Astrocyte (in vitro differentiated cells and primary cell): Measurements from ENCODE around the gene TTF2. TPM values are rescaled to one million over a fixed set of nuclear protein-coding genes. Genes with fewer than 3 reads are reported as not detected.
A peak's percentile ranks its signal among the peaks of the same experiment; 100 is the strongest.

Experiments
- DNase-seq: peaks from one replicate; pipeline ENCODE4 v3.0.0-alpha.2; 2010; ENCODE audit warnings: low read depth
- FAIRE-seq: peaks from 2 replicates; lab custom pipeline; 2011; peaks lifted over from hg19 to GRCh38; lab: Jason Lieb, UNC
- H2AFZ ChIP-seq: 2 replicates; pipeline ENCODE4 v1.6.0; 2012; ENCODE audit warnings: low read depth, low read length, inconsistent platforms
- H3K27ac ChIP-seq: 2 replicates; pipeline ENCODE4 v1.5.1; 2011; ENCODE audit warnings: low read depth, low read length, inconsistent platforms
- H3K27me3 ChIP-seq: 2 replicates; pipeline ENCODE4 v1.6.0; 2011; ENCODE audit warnings: low read length, inconsistent platforms; ENCODE audit not compliant: insufficient read depth
- H3K36me3 ChIP-seq: 2 replicates; pipeline ENCODE4 v1.5.1; 2011; ENCODE audit warnings: low read length, inconsistent platforms; ENCODE audit not compliant: insufficient read depth
- H3K4me1 ChIP-seq: 2 replicates; pipeline ENCODE4 v1.5.1; 2011; ENCODE audit warnings: low read length, inconsistent platforms; ENCODE audit not compliant: insufficient read depth
- H3K4me2 ChIP-seq: 2 replicates; pipeline ENCODE4 v1.6.0; 2012; ENCODE audit warnings: low read length, inconsistent platforms
- H3K4me3 ChIP-seq: 2 replicates; pipeline ENCODE4 v1.5.1; 2011; ENCODE audit warnings: low read depth, mild to moderate bottlenecking, low read length, inconsistent platforms; ENCODE audit not compliant: insufficient read depth
- H3K79me2 ChIP-seq: 2 replicates; pipeline ENCODE4 v1.6.0; 2012; ENCODE audit warnings: mild to moderate bottlenecking, low read length, inconsistent platforms; ENCODE audit not compliant: insufficient read depth
- H3K9ac ChIP-seq: 2 replicates; pipeline ENCODE4 v1.6.0; 2012; ENCODE audit warnings: mild to moderate bottlenecking, low read length, inconsistent platforms
- H3K9me3 ChIP-seq: 2 replicates; pipeline ENCODE4 v1.5.1; 2012; ENCODE audit warnings: low read depth, mild to moderate bottlenecking, low read length, inconsistent platforms; ENCODE audit not compliant: insufficient read depth
- H4K20me1 ChIP-seq: 2 replicates; pipeline ENCODE4 v1.6.0; 2012; ENCODE audit warnings: low read length, inconsistent platforms; ENCODE audit not compliant: insufficient read depth
- H3K27ac Mint-ChIP-seq: one replicate; pipeline ENCODE4 v1.8.0; 2021; ENCODE audit warnings: mild to moderate bottlenecking, mixed read lengths; ENCODE audit not compliant: unreplicated experiment
- H3K27me3 Mint-ChIP-seq: one replicate; pipeline ENCODE4 v1.8.0; 2021; ENCODE audit warnings: low read depth, mixed read lengths; ENCODE audit not compliant: unreplicated experiment
- H3K36me3 Mint-ChIP-seq: one replicate; pipeline ENCODE4 v1.8.0; 2021; ENCODE audit warnings: low read depth, mixed read lengths; ENCODE audit not compliant: unreplicated experiment
- H3K4me1 Mint-ChIP-seq: one replicate; pipeline ENCODE4 v1.8.0; 2021; ENCODE audit warnings: low read depth, mixed read lengths; ENCODE audit not compliant: unreplicated experiment
- H3K4me3 Mint-ChIP-seq: one replicate; pipeline ENCODE4 v1.8.0; 2021; ENCODE audit warnings: mild to moderate bottlenecking, moderate library complexity, mixed read lengths; ENCODE audit not compliant: unreplicated experiment
- H3K9me3 Mint-ChIP-seq: one replicate; pipeline ENCODE4 v1.8.0; 2021; ENCODE audit warnings: mild to moderate bottlenecking, mixed read lengths; ENCODE audit not compliant: unreplicated experiment
- EZH2 ChIP-seq: IDR thresholded peaks from 2 replicates; pipeline ENCODE4 v1.6.1; 2012; ENCODE audit warnings: mild to moderate bottlenecking, low read length, inconsistent platforms; ENCODE audit not compliant: insufficient read depth
- total RNA-seq: library from RNA; stranded (reverse); gene quantifications from 2 replicates; pipeline ENCODE4 v1.2.1, GENCODE V29; 2021
- TF ChIP-seq, protein P1 (sequence below): IDR thresholded peaks from 2 replicates; pipeline ENCODE4 v1.5.1; 2011; ENCODE audit warnings: low read depth, mild to moderate bottlenecking, inconsistent platforms, low read length, moderate library complexity; ENCODE audit not compliant: insufficient read depth

TTF2 gene
- total RNA-seq, 1 donor from 2014 or later, result 23.4 TPM

DNA sequence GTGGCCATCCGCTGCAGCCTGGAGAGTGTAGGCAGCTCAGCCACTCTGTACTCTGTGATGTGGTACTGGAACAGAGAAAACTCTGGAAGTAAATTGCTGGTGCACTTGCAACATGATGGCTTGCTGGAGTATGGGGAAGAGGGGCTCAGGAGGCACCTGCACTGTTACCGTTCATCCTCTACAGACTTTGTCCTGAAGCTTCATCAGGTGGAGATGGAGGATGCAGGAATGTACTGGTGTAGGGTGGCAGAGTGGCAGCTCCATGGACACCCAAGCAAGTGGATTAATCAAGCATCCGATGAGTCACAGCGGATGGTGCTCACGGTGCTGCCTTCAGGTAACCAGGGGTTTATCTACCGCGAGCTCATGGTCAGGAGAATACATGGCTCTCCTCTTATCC, 34.6 kb upstream of the TTF2 start:
- no peaks in the 10 kb centered on the region for H3K36me3 Mint-ChIP-seq
- no peak for FAIRE-seq
- TF ChIP-seq, protein P1, sequence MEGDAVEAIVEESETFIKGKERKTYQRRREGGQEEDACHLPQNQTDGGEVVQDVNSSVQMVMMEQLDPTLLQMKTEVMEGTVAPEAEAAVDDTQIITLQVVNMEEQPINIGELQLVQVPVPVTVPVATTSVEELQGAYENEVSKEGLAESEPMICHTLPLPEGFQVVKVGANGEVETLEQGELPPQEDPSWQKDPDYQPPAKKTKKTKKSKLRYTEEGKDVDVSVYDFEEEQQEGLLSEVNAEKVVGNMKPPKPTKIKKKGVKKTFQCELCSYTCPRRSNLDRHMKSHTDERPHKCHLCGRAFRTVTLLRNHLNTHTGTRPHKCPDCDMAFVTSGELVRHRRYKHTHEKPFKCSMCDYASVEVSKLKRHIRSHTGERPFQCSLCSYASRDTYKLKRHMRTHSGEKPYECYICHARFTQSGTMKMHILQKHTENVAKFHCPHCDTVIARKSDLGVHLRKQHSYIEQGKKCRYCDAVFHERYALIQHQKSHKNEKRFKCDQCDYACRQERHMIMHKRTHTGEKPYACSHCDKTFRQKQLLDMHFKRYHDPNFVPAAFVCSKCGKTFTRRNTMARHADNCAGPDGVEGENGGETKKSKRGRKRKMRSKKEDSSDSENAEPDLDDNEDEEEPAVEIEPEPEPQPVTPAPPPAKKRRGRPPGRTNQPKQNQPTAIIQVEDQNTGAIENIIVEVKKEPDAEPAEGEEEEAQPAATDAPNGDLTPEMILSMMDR, result no peak
- no peak for TF ChIP-seq EZH2

DNA sequence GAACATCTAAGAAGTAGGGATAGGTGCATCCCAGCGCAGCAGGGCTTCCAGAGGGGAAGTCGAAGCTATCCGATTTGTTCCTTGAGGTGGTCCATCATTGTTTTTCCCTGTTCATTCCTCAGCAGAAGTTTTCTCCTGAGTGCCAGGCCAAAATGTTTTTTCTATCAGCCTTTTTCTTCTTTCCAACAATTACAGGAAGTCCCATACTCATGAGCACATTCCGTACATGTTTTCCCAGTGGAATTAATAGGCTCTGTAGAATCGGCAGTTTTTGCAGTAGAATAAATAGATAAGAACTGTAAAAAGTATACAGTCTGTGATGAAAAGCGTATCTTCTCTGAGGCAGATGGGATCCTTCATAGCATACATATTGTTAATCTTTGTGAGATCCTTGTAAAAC, 33.8 kb upstream of the TTF2 start:
- Histone ChIP-seq H3K9ac (no peak overlapping the region), H3K4me2 (no peak overlapping the region), H3K27ac (no peak overlapping the region), H4K20me1 (no peaks in the 10 kb centered on the region), H3K4me3 (no peak overlapping the region), H3K9me3 (no peaks in the 10 kb centered on the region), H3K79me2 (no peaks in the 10 kb centered on the region), H3K4me1 (no peaks in the 10 kb centered on the region), H3K36me3 (no peaks in the 10 kb centered on the region), H2AFZ (no peak overlapping the region), H3K27me3 (no peaks in the 10 kb centered on the region)
- TF ChIP-seq, protein P1, result no peak
- TF ChIP-seq EZH2, result no peak
- Mint-ChIP-seq H3K9me3 (peaks cover 2% of the 10 kb centered on the region), H3K36me3 (peaks cover 2% of the 10 kb centered on the region), H3K27me3 (peaks cover 2% of the 10 kb centered on the region), H3K27ac (no peak overlapping the region), H3K4me1 (peaks cover 8% of the 10 kb centered on the region), H3K4me3 (no peak overlapping the region)
- DNase-seq (peak; percentile 47), FAIRE-seq (no peak)

More for the DNA sequence above, 34.6 kb upstream of the TTF2 start:
- Histone ChIP-seq H3K27ac (no peak overlapping the region), H3K9ac (no peak overlapping the region), H2AFZ (no peak overlapping the region), H3K27me3 (no peaks in the 10 kb centered on the region), H3K79me2 (no peaks in the 10 kb centered on the region), H3K4me2 (no peak overlapping the region), H3K9me3 (no peaks in the 10 kb centered on the region), H4K20me1 (no peaks in the 10 kb centered on the region), H3K36me3 (no peaks in the 10 kb centered on the region), H3K4me3 (no peak overlapping the region), H3K4me1 (no peaks in the 10 kb centered on the region)
- H3K4me1 Mint-ChIP-seq, result peaks cover 8% of the 10 kb centered on the region
- H3K27ac Mint-ChIP-seq, result no peak overlapping the region
- no peak overlapping the region for H3K4me3 Mint-ChIP-seq
- peaks cover 2% of the 10 kb centered on the region for H3K27me3 Mint-ChIP-seq
- no peak for DNase-seq
- H3K9me3 Mint-ChIP-seq, result peaks cover 2% of the 10 kb centered on the region

DNA sequence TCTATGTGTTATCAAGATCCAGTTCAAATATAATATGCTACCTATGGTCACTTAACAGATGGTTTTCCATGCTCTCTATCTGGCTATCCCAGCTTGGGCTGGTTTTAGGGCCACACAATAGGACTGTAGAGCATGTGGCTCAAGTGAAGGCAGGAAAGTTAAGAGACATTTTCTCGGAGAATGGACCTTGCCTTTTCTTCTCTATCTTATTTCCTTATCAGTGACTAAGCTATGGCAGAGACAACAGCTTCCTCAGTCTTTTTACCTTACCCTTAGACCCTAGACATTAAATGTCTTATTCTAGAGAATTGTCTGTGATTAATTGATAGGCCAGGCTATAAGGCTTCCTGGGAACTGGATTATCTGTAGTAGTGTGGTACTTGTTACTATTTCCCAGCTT, 30.4 kb upstream of the TTF2 start:
- FAIRE-seq (no peak), DNase-seq (no peak)
- H3K79me2 ChIP-seq, result no peaks in the 10 kb centered on the region
- TF ChIP-seq, protein P1, result no peak
- no peak for TF ChIP-seq EZH2
- H4K20me1 ChIP-seq, result no peaks in the 10 kb centered on the region
- H3K27me3 ChIP-seq, result no peaks in the 10 kb centered on the region
- peaks cover 7% of the 10 kb centered on the region for H3K36me3 Mint-ChIP-seq
- H3K36me3 ChIP-seq, result no peaks in the 10 kb centered on the region
- no peak overlapping the region for H3K4me3 ChIP-seq
- no peak overlapping the region for H3K27ac ChIP-seq
- no peaks in the 10 kb centered on the region for H3K9me3 ChIP-seq
- no peak overlapping the region for H3K4me3 Mint-ChIP-seq
- H3K4me1 Mint-ChIP-seq, result peaks cover 8% of the 10 kb centered on the region
- peaks cover 4% of the 10 kb centered on the region for H3K9me3 Mint-ChIP-seq
- no peak overlapping the region for H3K9ac ChIP-seq
- H3K27ac Mint-ChIP-seq, result no peak overlapping the region
- no peaks in the 10 kb centered on the region for H3K4me1 ChIP-seq
- H3K27me3 Mint-ChIP-seq, result peaks cover 2% of the 10 kb centered on the region
- H3K4me2 ChIP-seq, result no peak overlapping the region
- no peak overlapping the region for H2AFZ ChIP-seq
